Activated T-helper 17 cell treated with anti-CD3 and anti-CD28 coated beads, Interleukin-2, amount 50 U/mL, for 72 hours (primary cell): ENCODE measurements around the gene ACAD8. TPM values are rescaled to one million over a fixed set of nuclear protein-coding genes. Genes with fewer than 3 reads are reported as not detected.

Experiments used
- ATAC-seq: fragments of 150-1000 bp; cut with Tn5 transposase; replicated peaks from 2 replicates; pipeline ENCODE4 v1.10.0; 2021; ENCODE audit warnings: mild to moderate bottlenecking, moderate library complexity
- H3K27ac Mint-ChIP-seq: one replicate; pipeline ENCODE4 v1.8.0; 2022; ENCODE audit warnings: mixed read lengths
- H3K27me3 Mint-ChIP-seq: one replicate; pipeline ENCODE4 v1.8.0; 2022; ENCODE audit warnings: mixed read lengths
- H3K36me3 Mint-ChIP-seq: one replicate; pipeline ENCODE4 v1.8.0; 2022; ENCODE audit warnings: low read depth, mild to moderate bottlenecking, mixed read lengths
- H3K4me1 Mint-ChIP-seq: one replicate; pipeline ENCODE4 v1.8.0; 2022; ENCODE audit warnings: mixed read lengths
- H3K4me3 Mint-ChIP-seq: one replicate; pipeline ENCODE4 v1.8.0; 2022; ENCODE audit warnings: mild to moderate bottlenecking, mixed read lengths
- H3K9me3 Mint-ChIP-seq: one replicate; pipeline ENCODE4 v1.8.0; 2022; ENCODE audit warnings: mixed read lengths
- total RNA-seq, 2 donors: library from RNA; stranded (reverse); gene quantifications; one replicate each; pipeline ENCODE4 v1.2.3, GENCODE V29; 2022

The ACAD8 gene
- total RNA-seq, 2 donors from 2014 or later, result 22.8 to 23.7 TPM

DNA sequence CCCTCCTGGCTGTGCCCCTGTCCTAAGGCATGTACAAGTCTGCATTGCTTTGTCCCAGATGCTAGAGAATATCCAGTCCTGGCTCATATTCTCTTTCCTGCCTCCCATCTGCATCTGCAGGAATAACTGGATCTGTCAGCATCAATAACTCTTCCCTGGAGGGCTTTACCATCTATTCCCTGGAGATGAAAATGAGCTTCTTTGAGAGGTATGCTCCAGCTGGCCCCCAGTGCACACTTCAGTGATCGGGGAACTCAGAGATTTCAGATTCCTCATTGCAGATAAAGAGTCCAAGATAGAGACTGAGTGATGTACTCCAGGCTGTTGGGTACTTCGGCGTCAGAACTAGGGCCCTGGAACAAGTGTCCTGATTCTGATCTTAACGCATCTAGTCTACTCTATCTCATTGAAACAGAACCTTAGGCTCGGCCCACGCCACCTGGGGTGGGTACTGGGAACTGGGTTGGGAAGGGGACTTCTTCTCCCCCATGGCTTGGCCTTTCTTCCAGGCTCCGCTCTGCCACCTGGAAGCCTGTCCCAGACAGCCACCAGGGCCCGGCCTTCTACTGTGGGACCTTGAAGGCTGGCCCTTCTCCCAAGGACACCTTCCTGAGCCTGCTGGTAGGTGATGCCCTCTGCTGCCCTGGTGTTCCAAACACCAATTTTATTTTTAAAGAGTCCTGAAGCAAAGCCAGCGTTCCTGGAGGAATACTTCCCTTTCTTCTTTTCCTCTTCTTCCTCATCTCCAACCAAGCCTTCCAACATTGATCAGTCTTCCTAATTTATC lies 60.6 kb downstream of the ACAD8 start:
- no peak for ATAC-seq
- H3K27ac Mint-ChIP-seq, result no peak overlapping the region
- no peak overlapping the region for H3K4me3 Mint-ChIP-seq
- H3K27me3 Mint-ChIP-seq, result peaks cover 3% of the 10 kb centered on the region
- H3K4me1 Mint-ChIP-seq, result no peaks in the 10 kb centered on the region
- peaks cover 8% of the 10 kb centered on the region for H3K9me3 Mint-ChIP-seq
- peaks cover 11% of the 10 kb centered on the region for H3K36me3 Mint-ChIP-seq

Other genes with a start within 250 kb of the ACAD8 start
- 10 to 100 TPM in 1 of 2 donors, 1 to 10 TPM in 1; 7.6 to 26.2 TPM for gene JAM3, start 184.5 kb upstream of the ACAD8 start, total RNA-seq
- gene NCAPD3, start 29.6 kb upstream of the ACAD8 start, total RNA-seq, result 100 to 1,000 TPM in 1 of 2 donors, 10 to 100 TPM in 1; 77.5 to 103 TPM
- 10 to 100 TPM; 36.6 to 40.7 TPM for gene VPS26B, start 28.9 kb upstream of the ACAD8 start, total RNA-seq
- 10 to 100 TPM; 72.7 to 81.0 TPM for gene THYN1, start 216 bp upstream of the ACAD8 start, total RNA-seq
- 10 to 100 TPM; 10.9 to 15.7 TPM for gene GLB1L3, start 22.8 kb downstream of the ACAD8 start, total RNA-seq
- gene GLB1L2, start 78.4 kb downstream of the ACAD8 start, total RNA-seq, result 1 to 10 TPM; 2.0 to 4.0 TPM
- under 1 TPM; 0.16 to 0.17 TPM for gene B3GAT1, start 158.7 kb downstream of the ACAD8 start, total RNA-seq